H9 (cell line): ENCODE data around the gene STARD9. TPM values are rescaled to one million over a fixed set of nuclear protein-coding genes. Genes with fewer than 3 reads are reported as not detected.

ENCODE experiments used
- DNase-seq: peaks from one replicate; pipeline ENCODE4 v3.0.0-alpha.2; 2017
- H2AFZ ChIP-seq: one replicate; pipeline ENCODE4 v1.6.1; 2013; ENCODE audit warnings: mild to moderate bottlenecking, low read length, control low read depth, moderate library complexity
- H2AK5ac ChIP-seq: 2 replicates; pipeline ENCODE4 v1.6.1; 2013; ENCODE audit warnings: low read length, control low read depth, mixed read lengths; ENCODE audit not compliant: insufficient read length
- H2BK120ac ChIP-seq: one replicate; pipeline ENCODE4 v1.6.1; 2013; ENCODE audit warnings: low read depth, mild to moderate bottlenecking, low read length, control low read depth, inconsistent platforms; ENCODE audit not compliant: poor library complexity, severe bottlenecking
- H2BK12ac ChIP-seq: 2 replicates; pipeline ENCODE4 v1.6.1; 2013; ENCODE audit warnings: low read length, control low read depth, mixed read lengths, low read depth; ENCODE audit not compliant: insufficient read length
- H2BK15ac ChIP-seq: 2 replicates; pipeline ENCODE4 v1.6.1; 2013; ENCODE audit warnings: low read depth, low read length, control low read depth
- H2BK20ac ChIP-seq: one replicate; pipeline ENCODE4 v1.6.1; 2013; ENCODE audit warnings: low read depth, mild to moderate bottlenecking, low read length, control low read depth, inconsistent platforms; ENCODE audit not compliant: poor library complexity, severe bottlenecking
- H2BK5ac ChIP-seq: 2 replicates; pipeline ENCODE4 v1.6.1; 2013; ENCODE audit warnings: low read length, control low read depth, mixed read lengths; ENCODE audit not compliant: insufficient read length
- H3K14ac ChIP-seq: 2 replicates; pipeline ENCODE4 v1.6.1; 2013; ENCODE audit warnings: low read length, control low read depth; ENCODE audit not compliant: insufficient read depth
- H3K18ac ChIP-seq: 2 replicates; pipeline ENCODE4 v1.6.1; 2013; ENCODE audit warnings: low read depth, mild to moderate bottlenecking, mixed read lengths, low read length, control low read depth; ENCODE audit not compliant: insufficient read length
- H3K23ac ChIP-seq: 2 replicates; pipeline ENCODE4 v1.6.1; 2013; ENCODE audit warnings: low read length, control low read depth, mixed read lengths, low read depth; ENCODE audit not compliant: insufficient read length
- H3K23me2 ChIP-seq: 2 replicates; pipeline ENCODE4 v1.6.1; 2013; ENCODE audit warnings: low read depth, mild to moderate bottlenecking, mixed read lengths, low read length, control low read depth; ENCODE audit not compliant: insufficient read length, poor library complexity, severe bottlenecking
- H3K27ac ChIP-seq: 2 replicates; pipeline ENCODE4 v1.5.1; 2013; ENCODE audit warnings: low read length, control low read depth, mixed read lengths, low read depth; ENCODE audit not compliant: insufficient read length
- H3K27me3 ChIP-seq: 2 replicates; pipeline ENCODE4 v1.6.1; 2013; ENCODE audit warnings: low read length, control low read depth, inconsistent platforms; ENCODE audit not compliant: insufficient read depth
- H3K4ac ChIP-seq: 2 replicates; pipeline ENCODE4 v1.6.1; 2013; ENCODE audit warnings: low read depth, mild to moderate bottlenecking, control low read depth, inconsistent platforms, low read length, moderate library complexity
- H3K4me1 ChIP-seq: 2 replicates; pipeline ENCODE4 v1.6.1; 2013; ENCODE audit warnings: low read length, control low read depth, inconsistent platforms; ENCODE audit not compliant: insufficient read depth
- H3K4me2 ChIP-seq: 2 replicates; pipeline ENCODE4 v1.6.1; 2013; ENCODE audit warnings: low read length, control low read depth, mixed read lengths; ENCODE audit not compliant: insufficient read length, insufficient read depth
- H3K56ac ChIP-seq: 2 replicates; pipeline ENCODE4 v1.6.1; 2013; ENCODE audit warnings: low read depth, mild to moderate bottlenecking, mixed read lengths, low read length, control low read depth; ENCODE audit not compliant: insufficient read length
- H3K79me1 ChIP-seq: 2 replicates; pipeline ENCODE4 v1.6.1; 2013; ENCODE audit warnings: low read depth, mild to moderate bottlenecking, moderate library complexity, low read length, control low read depth, inconsistent platforms; ENCODE audit not compliant: insufficient read depth, poor library complexity, severe bottlenecking
- H3K79me2 ChIP-seq: 2 replicates; pipeline ENCODE4 v1.6.1; 2013; ENCODE audit warnings: low read length, control low read depth, inconsistent platforms; ENCODE audit not compliant: insufficient read depth
- H3K9ac ChIP-seq: 2 replicates; pipeline ENCODE4 v1.6.1; 2013; ENCODE audit warnings: low read length, control low read depth, mixed read lengths; ENCODE audit not compliant: insufficient read length; ENCODE audit errors: extremely low read depth
- H3K9me3 ChIP-seq: one replicate; pipeline ENCODE4 v1.6.1; 2013; ENCODE audit warnings: low read depth, low read length, inconsistent platforms; ENCODE audit not compliant: control insufficient read depth
- H3T11ph ChIP-seq: one replicate; pipeline ENCODE4 v1.6.1; 2013; ENCODE audit warnings: mild to moderate bottlenecking, low read length, control low read depth, inconsistent platforms
- H4K20me1 ChIP-seq: one replicate; pipeline ENCODE4 v1.6.1; 2013; ENCODE audit not compliant: control insufficient read depth, insufficient read length, insufficient read depth
- H4K5ac ChIP-seq: 2 replicates; pipeline ENCODE4 v1.6.1; 2013; ENCODE audit warnings: low read depth, mild to moderate bottlenecking, mixed read lengths, low read length, control low read depth; ENCODE audit not compliant: insufficient read length
- H4K8ac ChIP-seq: replicated peaks from 2 replicates; pipeline ENCODE4 v1.6.1; 2013; ENCODE audit warnings: low read length, control low read depth, mixed read lengths, low read depth; ENCODE audit not compliant: insufficient read length
- H4K91ac ChIP-seq: 2 replicates; pipeline ENCODE4 v1.6.1; 2013; ENCODE audit warnings: low read depth, mild to moderate bottlenecking, moderate library complexity, mixed read lengths, low read length, control low read depth; ENCODE audit not compliant: insufficient read length
- H3K27ac Mint-ChIP-seq, 3 experiments: 2 replicates in 2 of 3; 3 replicates in 1 of 3; pipeline ENCODE4 v1.8.0; 2020 to 2021; ENCODE audit warnings: mixed read lengths in 3 of 3, mild to moderate bottlenecking in 1 of 3, moderate library complexity in 1 of 3
- H3K27me3 Mint-ChIP-seq: 2 replicates; pipeline ENCODE4 v1.8.0; 2021; ENCODE audit warnings: low read depth, mild to moderate bottlenecking, moderate library complexity, mixed read lengths
- H3K36me3 Mint-ChIP-seq, 3 experiments: 2 replicates in 2 of 3; 3 replicates in 1 of 3; pipeline ENCODE4 v1.8.0; 2020 to 2021; ENCODE audit warnings: low read depth in 3 of 3, mixed read lengths in 3 of 3; ENCODE audit not compliant: insufficient read depth in 1 of 3
- H3K4me1 Mint-ChIP-seq, 2 experiments: 2 replicates each; pipeline ENCODE4 v1.8.0; 2020; ENCODE audit warnings: mixed read lengths in 2 of 2
- H3K4me3 Mint-ChIP-seq, 2 experiments: 2 replicates in 1 of 2; 3 replicates in 1 of 2; pipeline ENCODE4 v1.8.0; 2020 to 2021; ENCODE audit warnings: mild to moderate bottlenecking in 2 of 2, mixed read lengths in 2 of 2, moderate library complexity in 1 of 2
- H3K9me3 Mint-ChIP-seq, 2 experiments: 2 replicates in 1 of 2; 3 replicates in 1 of 2; pipeline ENCODE4 v1.8.0; 2020; ENCODE audit warnings: mild to moderate bottlenecking in 2 of 2, mixed read lengths in 2 of 2, moderate library complexity in 1 of 2
- WGBS: extraction: QIAGEN DNeasy Blood & Tissue Kit; methylation state at CpG from one replicate; pipeline ENCODE4 v1.1.7; 2013; ENCODE audit warnings: missing lambda C conversion rate, low lambda C conversion rate, mixed read lengths; ENCODE audit not compliant: insufficient read length; ENCODE audit errors: extremely low coverage; 5-methylcytosine and 5-hydroxymethylcytosine counted together
- total RNA-seq: library from RNA; stranded (reverse); gene quantifications from 2 replicates; pipeline ENCODE4 v1.2.1, GENCODE V29; 2021
- TF ChIP-seq, protein P1 (sequence below): fragments of 200-600 bp; sonication (generic); conservative IDR thresholded peaks from 3 replicates; pipeline ENCODE4 v1.8.0; 2021; ENCODE audit warnings: antibody characterized with exemption, mild to moderate bottlenecking

Gene STARD9
- total RNA-seq, 1 experiment from 2014 or later = 6.9 TPM

DNA sequence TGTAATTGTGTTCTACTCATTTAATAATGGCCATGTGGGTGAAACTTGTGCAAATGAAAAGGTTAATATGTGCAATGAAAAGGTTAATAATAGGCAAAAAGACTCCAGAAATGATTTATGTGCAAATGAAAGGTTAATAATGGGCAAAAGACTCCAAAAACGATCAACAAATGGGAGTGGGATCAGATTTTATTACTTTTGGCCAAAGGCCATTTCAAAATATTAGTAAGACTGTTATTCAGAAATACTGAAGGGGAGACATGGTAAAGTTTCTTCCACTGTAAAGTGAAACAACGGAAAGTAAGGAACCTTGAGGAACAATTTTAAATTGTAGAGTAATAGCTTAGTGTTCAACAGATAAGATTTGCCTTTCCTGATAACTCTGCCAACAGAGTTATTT lies 40.7 kb downstream of the STARD9 start:
- peaks cover 0 to 5% (median 0%) of the 10 kb centered on the region in 3 experiments; a peak in 1 of 7 replicates for H3K36me3 Mint-ChIP-seq

More for the DNA sequence above, 40.7 kb downstream of the STARD9 start:
- TF ChIP-seq, protein P1, sequence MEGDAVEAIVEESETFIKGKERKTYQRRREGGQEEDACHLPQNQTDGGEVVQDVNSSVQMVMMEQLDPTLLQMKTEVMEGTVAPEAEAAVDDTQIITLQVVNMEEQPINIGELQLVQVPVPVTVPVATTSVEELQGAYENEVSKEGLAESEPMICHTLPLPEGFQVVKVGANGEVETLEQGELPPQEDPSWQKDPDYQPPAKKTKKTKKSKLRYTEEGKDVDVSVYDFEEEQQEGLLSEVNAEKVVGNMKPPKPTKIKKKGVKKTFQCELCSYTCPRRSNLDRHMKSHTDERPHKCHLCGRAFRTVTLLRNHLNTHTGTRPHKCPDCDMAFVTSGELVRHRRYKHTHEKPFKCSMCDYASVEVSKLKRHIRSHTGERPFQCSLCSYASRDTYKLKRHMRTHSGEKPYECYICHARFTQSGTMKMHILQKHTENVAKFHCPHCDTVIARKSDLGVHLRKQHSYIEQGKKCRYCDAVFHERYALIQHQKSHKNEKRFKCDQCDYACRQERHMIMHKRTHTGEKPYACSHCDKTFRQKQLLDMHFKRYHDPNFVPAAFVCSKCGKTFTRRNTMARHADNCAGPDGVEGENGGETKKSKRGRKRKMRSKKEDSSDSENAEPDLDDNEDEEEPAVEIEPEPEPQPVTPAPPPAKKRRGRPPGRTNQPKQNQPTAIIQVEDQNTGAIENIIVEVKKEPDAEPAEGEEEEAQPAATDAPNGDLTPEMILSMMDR = no peak
- Histone ChIP-seq H2AFZ (no peak overlapping the region), H2BK5ac (no peak overlapping the region), H2BK12ac (no peak overlapping the region), H3K9ac (no peak overlapping the region), H3K4ac (no peak overlapping the region), H2BK120ac (no peak overlapping the region), H2AK5ac (no peak overlapping the region), H3K4me1 (no peaks in the 10 kb centered on the region; the same call in 1 of the 2 replicates), H3K23me2 (no peaks in the 10 kb centered on the region), H3K23ac (no peak overlapping the region), H3T11ph (no peak overlapping the region), H3K9me3 (no peaks in the 10 kb centered on the region), H3K56ac (no peak overlapping the region), H2BK15ac (no peak overlapping the region), H3K14ac (no peak overlapping the region), H3K27me3 (no peaks in the 10 kb centered on the region), H4K5ac (no peak overlapping the region), H3K27ac (no peak overlapping the region), H4K20me1 (no peaks in the 10 kb centered on the region), H3K79me2 (no peaks in the 10 kb centered on the region), H3K79me1 (no peaks in the 10 kb centered on the region), H4K8ac (no peak overlapping the region), H3K4me2 (no peak overlapping the region), H2BK20ac (no peak overlapping the region), H3K18ac (no peak overlapping the region), H4K91ac (no peak overlapping the region)
- WGBS = no CpG with 5 or more reads among the region's 2 CpGs
- Mint-ChIP-seq H3K27ac (no peak overlapping the region; a peak in 1 of 7 replicates), H3K4me3 (no peak overlapping the region), H3K4me1 (peaks cover 18 to 20% of the 10 kb centered on the region in 2 experiments), H3K27me3 (no peaks in the 10 kb centered on the region), H3K9me3 (no peaks in the 10 kb centered on the region)
- DNase-seq = no peak
